Upper lobe of left lung (tissue), 4 donors: ENCODE measurements around the gene RPL9.

Source experiments
- POLR2AphosphoS5 ChIP-seq, 2 donors: sonication (generic); formaldehyde crosslinking; IDR thresholded peaks; one replicate each; pipeline ENCODE4 v1.5.1; 2017; ENCODE audit warnings: antibody characterized with exemption in 2 of 2
- TF ChIP-seq, protein P1 (sequence below), 6 experiments: fragments of 450-650 bp in 4 of 6; fragments of 200-600 bp in 2 of 6; sonication (generic) in 2 of 6; IDR thresholded peaks; one replicate each; pipeline ENCODE4 v1.5.1; 2016 to 2019; ENCODE audit warnings: antibody characterized with exemption in 6 of 6

DNA sequence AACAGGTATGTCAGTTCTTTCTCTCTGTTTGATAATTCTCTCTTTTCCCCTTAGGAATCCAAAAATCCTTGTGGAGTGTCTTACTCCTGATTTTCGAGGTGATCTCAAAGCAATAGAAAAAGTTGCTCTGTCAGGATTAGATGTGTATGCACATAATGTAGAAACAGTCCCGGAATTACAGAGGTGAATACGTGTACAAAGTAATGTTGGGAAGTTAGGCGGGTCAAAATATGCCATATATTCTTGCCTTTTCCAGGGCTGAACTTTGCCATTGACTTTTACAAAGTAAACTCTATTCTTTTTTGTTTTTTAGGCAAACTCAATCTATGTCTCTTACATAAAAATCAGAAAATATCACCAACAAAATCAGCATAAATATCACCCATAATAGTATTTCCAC, 8.7 kb upstream of the RPL9 start:
- TF ChIP-seq, protein P1, sequence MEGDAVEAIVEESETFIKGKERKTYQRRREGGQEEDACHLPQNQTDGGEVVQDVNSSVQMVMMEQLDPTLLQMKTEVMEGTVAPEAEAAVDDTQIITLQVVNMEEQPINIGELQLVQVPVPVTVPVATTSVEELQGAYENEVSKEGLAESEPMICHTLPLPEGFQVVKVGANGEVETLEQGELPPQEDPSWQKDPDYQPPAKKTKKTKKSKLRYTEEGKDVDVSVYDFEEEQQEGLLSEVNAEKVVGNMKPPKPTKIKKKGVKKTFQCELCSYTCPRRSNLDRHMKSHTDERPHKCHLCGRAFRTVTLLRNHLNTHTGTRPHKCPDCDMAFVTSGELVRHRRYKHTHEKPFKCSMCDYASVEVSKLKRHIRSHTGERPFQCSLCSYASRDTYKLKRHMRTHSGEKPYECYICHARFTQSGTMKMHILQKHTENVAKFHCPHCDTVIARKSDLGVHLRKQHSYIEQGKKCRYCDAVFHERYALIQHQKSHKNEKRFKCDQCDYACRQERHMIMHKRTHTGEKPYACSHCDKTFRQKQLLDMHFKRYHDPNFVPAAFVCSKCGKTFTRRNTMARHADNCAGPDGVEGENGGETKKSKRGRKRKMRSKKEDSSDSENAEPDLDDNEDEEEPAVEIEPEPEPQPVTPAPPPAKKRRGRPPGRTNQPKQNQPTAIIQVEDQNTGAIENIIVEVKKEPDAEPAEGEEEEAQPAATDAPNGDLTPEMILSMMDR (IDR thresholded peaks at IDR 0.05), result no peak
- no peak for TF ChIP-seq POLR2AphosphoS5 (IDR thresholded peaks at IDR 0.05)
